H1 (cell line): ENCODE results near the gene CASK. TPM values are rescaled to one million over a fixed set of nuclear protein-coding genes. Genes with fewer than 3 reads are reported as not detected.

Experiments
- CTCF ChIA-PET: fragments of 300-600 bp; sonication (Branson Sonifier 250); formaldehyde crosslinking; loops from one replicate; lab custom pipeline; 2021; ENCODE audit not compliant: partially characterized antibody; lab: Charles Lee
- POLR2A ChIA-PET: fragments of 300-600 bp; sonication (Branson Sonifier 250); formaldehyde crosslinking; loops from one replicate; lab custom pipeline; 2021; ENCODE audit warnings: inconsistent platforms; ENCODE audit not compliant: partially characterized antibody; lab: Charles Lee
- DNase-seq, 2 experiments: peaks; one replicate each; pipeline versions ENCODE4 v3.0.0 to v3.0.0-alpha.2; 2010 to 2022; ENCODE audit warnings: low spot score in 2 of 2, low read depth in 1 of 2, mixed read lengths in 1 of 2
- FAIRE-seq: peaks from 2 replicates; lab custom pipeline; 2011; peaks lifted over from hg19 to GRCh38; lab: Jason Lieb, UNC
- H2AFZ ChIP-seq: 2 replicates; pipeline ENCODE4 v1.8.1; 2012; ENCODE audit warnings: low read length, inconsistent platforms
- H2AK5ac ChIP-seq: 2 replicates; pipeline ENCODE4 v1.6.1; 2013; ENCODE audit warnings: low read depth, low read length
- H2BK120ac ChIP-seq: replicated peaks from 2 replicates; pipeline ENCODE3; 2013; ENCODE audit warnings: low read depth, low read length, inconsistent platforms
- H2BK12ac ChIP-seq: 2 replicates; pipeline ENCODE4 v1.6.1; 2013; ENCODE audit warnings: low read depth, low read length
- H2BK15ac ChIP-seq: 2 replicates; pipeline ENCODE4 v1.6.1; 2013; ENCODE audit warnings: low read length
- H2BK20ac ChIP-seq: 2 replicates; pipeline ENCODE4 v1.6.1; 2013; ENCODE audit warnings: low read length
- H2BK5ac ChIP-seq: 2 replicates; pipeline ENCODE4 v1.6.1; 2013; ENCODE audit warnings: low read depth, low read length
- H3K14ac ChIP-seq: 2 replicates; pipeline ENCODE4 v1.6.1; 2013; ENCODE audit warnings: inconsistent platforms; ENCODE audit not compliant: insufficient read length
- H3K18ac ChIP-seq: 2 replicates; pipeline ENCODE4 v1.6.1; 2013; ENCODE audit warnings: low read length; ENCODE audit errors: extremely low read depth
- H3K23ac ChIP-seq: 2 replicates; pipeline ENCODE4 v1.6.1; 2013; ENCODE audit warnings: inconsistent platforms; ENCODE audit not compliant: insufficient read length
- H3K23me2 ChIP-seq: 2 replicates; pipeline ENCODE4 v1.6.1; 2013; ENCODE audit warnings: low read depth, low read length
- H3K27ac ChIP-seq: 2 replicates; pipeline ENCODE4 v1.6.1; 2011; ENCODE audit warnings: low read depth, low read length, inconsistent platforms
- H3K27me3 ChIP-seq, 4 experiments: replicated peaks in 1 of 4; 1 replicate in 1 of 4; 2 replicates in 3 of 4; pipeline versions ENCODE4 v1.6.1 to v1.8.1; 2011 to 2013; ENCODE audit warnings: low read length in 3 of 4, mild to moderate bottlenecking in 3 of 4, inconsistent platforms in 2 of 4, mixed read lengths in 2 of 4, moderate library complexity in 1 of 4; ENCODE audit not compliant: control insufficient read depth in 3 of 4, insufficient read depth in 3 of 4; ENCODE audit errors: extremely low read depth in 1 of 4
- H3K36me3 ChIP-seq, 4 experiments: 2 replicates each; pipeline versions ENCODE4 v1.6.1 to v1.8.1; 2011 to 2013; ENCODE audit warnings: mild to moderate bottlenecking in 4 of 4, low read length in 3 of 4, moderate library complexity in 2 of 4, control low read depth in 1 of 4, inconsistent platforms in 1 of 4; ENCODE audit not compliant: insufficient read depth in 4 of 4, control insufficient read depth in 2 of 4
- H3K4ac ChIP-seq: replicated peaks from 2 replicates; pipeline ENCODE3; 2013; ENCODE audit warnings: low read length, low read depth, mixed read lengths, inconsistent platforms; ENCODE audit not compliant: insufficient read length
- H3K4me1 ChIP-seq, 4 experiments: replicated peaks in 1 of 4; 1 replicate in 1 of 4; 2 replicates in 3 of 4; pipeline versions ENCODE4 v1.6.1 to v1.8.1; 2011 to 2013; ENCODE audit warnings: low read length in 3 of 4, inconsistent platforms in 2 of 4, mixed read lengths in 1 of 4; ENCODE audit not compliant: insufficient read depth in 4 of 4, control insufficient read depth in 3 of 4
- H3K4me2 ChIP-seq, 2 experiments: 2 replicates each; pipeline versions ENCODE4 v1.6.1 to v1.8.1; 2011 to 2013; ENCODE audit warnings: low read depth in 2 of 2, low read length in 2 of 2, control low read depth in 1 of 2, inconsistent platforms in 1 of 2, mild to moderate bottlenecking in 1 of 2; ENCODE audit not compliant: insufficient read depth in 1 of 2
- H3K4me3 ChIP-seq, 4 experiments: fragments of 200-600, 300-600 bp in 1 of 4; sonication (generic), shearing (Covaris generic), sonication (Bioruptor Twin) in 1 of 4; 2 replicates each; pipeline versions ENCODE4 v1.5.1 to v1.8.1; 2011 to 2016; ENCODE audit warnings: low read length in 4 of 4, low read depth in 3 of 4, control low read depth in 2 of 4, inconsistent platforms in 2 of 4, mild to moderate bottlenecking in 2 of 4, mixed read lengths in 1 of 4, moderate library complexity in 1 of 4; ENCODE audit not compliant: insufficient read depth in 2 of 4; ENCODE audit errors: extremely low read depth in 1 of 4
- H3K56ac ChIP-seq: replicated peaks from 2 replicates; pipeline ENCODE3; 2013; ENCODE audit warnings: low read depth, mild to moderate bottlenecking, mixed read lengths, low read length, inconsistent platforms; ENCODE audit not compliant: insufficient read length
- H3K79me1 ChIP-seq: 2 replicates; pipeline ENCODE4 v1.6.1; 2013; ENCODE audit warnings: low read depth, low read length, control low read depth
- H3K79me2 ChIP-seq, 2 experiments: 2 replicates each; pipeline versions ENCODE4 v1.6.1 to v1.8.1; 2012 to 2013; ENCODE audit warnings: low read length in 2 of 2, mild to moderate bottlenecking in 2 of 2, inconsistent platforms in 1 of 2; ENCODE audit not compliant: insufficient read depth in 2 of 2, control insufficient read depth in 1 of 2
- H3K9ac ChIP-seq, 4 experiments: replicated peaks in 1 of 4; 1 replicate in 1 of 4; 2 replicates in 3 of 4; pipeline versions ENCODE4 v1.6.1 to v1.8.1; 2011 to 2013; ENCODE audit warnings: low read depth in 3 of 4, low read length in 3 of 4, control low read depth in 2 of 4, mild to moderate bottlenecking in 2 of 4, moderate library complexity in 2 of 4, inconsistent platforms in 1 of 4; ENCODE audit errors: extremely low read depth in 1 of 4
- H3K9me3 ChIP-seq, 2 experiments: 2 replicates each; pipeline versions ENCODE4 v1.6.1 to v1.8.1; 2012 to 2013; ENCODE audit warnings: mild to moderate bottlenecking in 2 of 2, moderate library complexity in 2 of 2, control low read depth in 1 of 2, inconsistent platforms in 1 of 2, low read depth in 1 of 2, low read length in 1 of 2, mixed read lengths in 1 of 2; ENCODE audit not compliant: insufficient read depth in 2 of 2
- H4K20me1 ChIP-seq, 2 experiments: replicated peaks in 1 of 2; 2 replicates each; pipeline versions ENCODE3 to v1.8.1; 2011 to 2013; ENCODE audit warnings: inconsistent platforms in 2 of 2, low read length in 2 of 2, mild to moderate bottlenecking in 1 of 2; ENCODE audit not compliant: insufficient read depth in 2 of 2, control insufficient read depth in 1 of 2
- H4K5ac ChIP-seq: 2 replicates; pipeline ENCODE4 v1.6.1; 2013; ENCODE audit warnings: low read length, low read depth, mixed read lengths, inconsistent platforms; ENCODE audit not compliant: insufficient read length
- H4K8ac ChIP-seq: 2 replicates; pipeline ENCODE4 v1.8.0; 2013; ENCODE audit warnings: mild to moderate bottlenecking, moderate library complexity, low read length, inconsistent platforms; ENCODE audit not compliant: insufficient read depth; ENCODE audit errors: extremely low read depth
- H4K91ac ChIP-seq: replicated peaks from 2 replicates; pipeline ENCODE3; 2013; ENCODE audit warnings: low read length, mixed read lengths, inconsistent platforms; ENCODE audit not compliant: insufficient read length
- CBX8 ChIP-seq: fragments of 300-800, 300-1000 bp; sonication (generic); IDR thresholded peaks from 2 replicates; pipeline ENCODE4 v1.7.1; 2016; ENCODE audit warnings: low read depth, low read length, borderline replicate concordance
- CEBPB ChIP-seq: IDR thresholded peaks from 2 replicates; pipeline ENCODE4 v1.6.1; 2012; ENCODE audit warnings: low read depth, low read length
- E2F6 ChIP-seq: IDR thresholded peaks from 2 replicates; pipeline ENCODE4 v1.6.1; 2012; ENCODE audit warnings: inconsistent platforms
- GABPA ChIP-seq: IDR thresholded peaks from 2 replicates; pipeline ENCODE4 v1.6.1; 2011; ENCODE audit warnings: mild to moderate bottlenecking, low read length, moderate library complexity, borderline replicate concordance; ENCODE audit not compliant: insufficient read depth
- JUN ChIP-seq: IDR thresholded peaks from 2 replicates; pipeline ENCODE4 v1.6.1; 2011; ENCODE audit warnings: low read depth, mild to moderate bottlenecking, improper control_type of control experiment, low read length
- KDM5A ChIP-seq: fragments of 200-600 bp; IDR thresholded peaks from 2 replicates; pipeline ENCODE4 v1.7.1; 2012; ENCODE audit warnings: mild to moderate bottlenecking, low read length, inconsistent platforms, mixed read lengths
- RAD21 ChIP-seq, 2 experiments: IDR thresholded peaks in 1 of 2; conservative IDR thresholded peaks in 1 of 2; 2 replicates each; pipeline ENCODE4 v1.6.1; 2011; ENCODE audit warnings: low read depth in 2 of 2, low read length in 2 of 2, improper control_type of control experiment in 1 of 2, inconsistent platforms in 1 of 2, mild to moderate bottlenecking in 1 of 2, moderate library complexity in 1 of 2
- TAF1 ChIP-seq: IDR thresholded peaks from 2 replicates; pipeline ENCODE4 v1.6.1; 2011; ENCODE audit warnings: mild to moderate bottlenecking, low read depth, low read length
- WGBS, 2 experiments: shearing (Covaris generic) in 1 of 2; methylation state at CpG; one replicate each; pipeline versions ENCODE4 v1.1.6 to v1.1.7; 2013 to 2015; ENCODE audit warnings: low lambda C conversion rate in 2 of 2, mixed read lengths in 2 of 2, inconsistent platforms in 1 of 2, low coverage in 1 of 2, missing lambda C conversion rate in 1 of 2; ENCODE audit not compliant: insufficient replicate concordance in 2 of 2, insufficient coverage in 1 of 2, insufficient read length in 1 of 2; ENCODE audit errors: extremely low coverage in 1 of 2, missing lambda C conversion rate in 1 of 2; 5-methylcytosine and 5-hydroxymethylcytosine counted together
- polyA plus RNA-seq, 7 experiments: library from polyadenylated mRNA; depleted of rRNA in 3 of 7; stranded (reverse) in 5 of 7; unstranded in 2 of 7; fragments of >200 nt in 5 of 7; fragments of 200-250 nt in 2 of 7; gene quantifications; 1 replicate in 5 of 7; 2 replicates in 1 of 7; 4 replicates in 1 of 7; pipeline versions ENCODE4 v1.2.1 to v1.2.3, GENCODE V29; 2011 to 2013; ENCODE audit warnings: missing spikeins in 2 of 7, mixed read lengths in 2 of 7
- total RNA-seq: library from RNA; stranded (reverse); fragmentation: NEBNext Ultra II Directional; extraction: Animal tissue kit (Norgen Biotek cat#: 25700); gene quantifications from 2 replicates; pipeline ENCODE4 v1.2.1, GENCODE V29; 2021

CASK gene
- total and polyA plus RNA-seq, 2 of the 8 experiments (the other 6 are each of a cell fraction or from before 2014, with no cell fraction given): 21.6 to 55.1 TPM

GRCh38 chrX:41519468-41519867 is 403.9 kb downstream of the CASK start:
- Histone ChIP-seq H3K23me2 (no peaks in the 10 kb centered on the region), H3K79me2 (no peaks in the 10 kb centered on the region), H3K9me3 (no peaks in the 10 kb centered on the region), H3K4me1 (peaks cover 0 to 10% (median 3%) of the 10 kb centered on the region in 4 experiments; a peak in 4 of 7 replicates), H3K9ac (no peak overlapping the region), H3K27ac (no peak overlapping the region), H4K20me1 (no peaks in the 10 kb centered on the region), H3K56ac (no peak overlapping the region), H2AFZ (no peak overlapping the region), H3K79me1 (no peaks in the 10 kb centered on the region), H2BK20ac (no peak overlapping the region), H4K8ac (no peak overlapping the region), H2BK5ac (no peak overlapping the region), H2AK5ac (no peak overlapping the region), H2BK12ac (no peak overlapping the region), H3K14ac (no peak overlapping the region), H2BK120ac (no peak overlapping the region), H3K4me2 (no peak overlapping the region), H2BK15ac (no peak overlapping the region), H3K36me3 (peaks cover 0 to 7% (median 3%) of the 10 kb centered on the region in 4 experiments; a peak in 5 of 8 replicates), H4K5ac (no peak overlapping the region), H3K4me3 (no peak overlapping the region), H3K18ac (no peak overlapping the region), H4K91ac (no peak overlapping the region), H3K4ac (no peak overlapping the region), H3K27me3 (no peaks in the 10 kb centered on the region), H3K23ac (no peak overlapping the region)
- POLR2A ChIA-PET: no interaction called here
- TF ChIP-seq JUN (no peak), GABPA (no peak), CEBPB (no peak), E2F6 (no peak), KDM5A (no peak), RAD21 (IDR thresholded peaks at IDR 0.05 in 1 of 2, conservative IDR thresholded peaks at IDR 0.05 in 1 of 2; ENCODE audit: low read depth in 2 of 2, low read length in 2 of 2) (no peak), TAF1 (no peak), CBX8 (no peak)
- CTCF ChIA-PET: no interaction called here
- no peak for DNase-seq
- no peak for FAIRE-seq
- WGBS, 2 experiments: 94% methylated on average over 3 of the region's 5 CpGs; no CpG with 5 or more reads in 1 of the 2 experiments
